LNCaP clone FGC (cell line): ENCODE measurements around the gene AGAP2.

Experiments
- DNase-seq: peaks from one replicate; pipeline ENCODE4 v3.0.0-alpha.2; 2011; ENCODE audit warnings: low read depth
- H3K4me3 ChIP-seq: 2 replicates; pipeline ENCODE4 v1.5.1; 2011; ENCODE audit warnings: mild to moderate bottlenecking, low read depth, low read length, control low read depth
- CTCF ChIP-seq: IDR thresholded peaks from 2 replicates; pipeline ENCODE4 v1.5.1; 2012; ENCODE audit warnings: mild to moderate bottlenecking; ENCODE audit not compliant: control insufficient read depth, insufficient read depth; ENCODE audit errors: extremely low read depth

Gene AGAP2

GRCh38 chr12:57767876-57768275 is 29.3 kb upstream of the AGAP2 start:
- no peak for TF ChIP-seq CTCF
- no peak for DNase-seq
- H3K4me3 ChIP-seq: no peak overlapping the region

- no peak for TF ChIP-seq CTCF
- no peak for DNase-seq
- H3K4me3 ChIP-seq: no peak overlapping the region
Observed at GRCh38 chr12:57767305-57767698, 28.8 kb upstream of the AGAP2 start.

- TF ChIP-seq CTCF: no peak; the same call in 1 of the 2 replicates
- peak within 1 kb of the TSS; percentile 17 for H3K4me3 ChIP-seq
- DNase-seq: no peak
Observed at GRCh38 chr12:57766464-57767304, 28.1 kb upstream of the AGAP2 start, which contains the start of gene CYP27B1. Gene CYP27B1, minus strand, starts transcription at chr12:57767078. Its CDS starts 37 bp downstream, at chr12:57767041.

GRCh38 chr12:57765698-57766463 is 27.3 kb upstream of the AGAP2 start:
- TF ChIP-seq CTCF: no peak
- no peak for DNase-seq
- H3K4me3 ChIP-seq: peak overlapping the region; percentile 17

GRCh38 chr12:57765003-57765697 is 26.6 kb upstream of the AGAP2 start:
- H3K4me3 ChIP-seq: peak overlapping the region; percentile 25

GRCh38 chr12:57764662-57765002 is 26.1 kb upstream of the AGAP2 start:
- no peak for DNase-seq
- peak overlapping the region; percentile 25 for H3K4me3 ChIP-seq
- no peak for TF ChIP-seq CTCF

More at GRCh38 chr12:57765003-57765697, 26.6 kb upstream of the AGAP2 start:
- DNase-seq: no peak
- TF ChIP-seq CTCF: 0 out of 2 replicates have a peak, but pooled peaks have one; percentile 23
